ENCODE data around the gene IGFLR1. TPM values are rescaled to one million over a fixed set of nuclear protein-coding genes. Genes with fewer than 3 reads are reported as not detected.

IGFLR1 gene
- total and polyA plus RNA-seq, 9 of the 15 experiments (the other 6 are each of a cell fraction or from before 2014, with no cell fraction given) = 1.0 to 14.3 (median 4.6) TPM

DNA sequence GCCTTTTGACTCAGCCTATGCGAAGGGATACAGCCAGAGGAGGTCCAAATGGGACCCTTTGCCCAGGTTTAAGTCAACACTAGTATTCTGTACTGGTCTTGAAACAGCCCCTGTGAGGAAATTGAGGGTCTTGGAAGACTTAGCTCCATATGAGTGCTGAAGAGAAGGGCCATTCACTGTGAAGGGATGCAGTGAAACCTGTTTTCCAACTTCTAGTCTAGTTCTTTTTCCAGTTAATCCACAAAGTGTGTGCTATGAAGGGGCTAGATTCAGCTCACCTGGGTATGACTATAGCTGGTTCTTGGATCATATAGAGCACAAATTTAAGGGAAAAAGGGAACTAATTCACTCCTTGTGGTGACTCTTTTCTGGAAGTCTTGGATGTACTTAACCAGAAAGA lies 33.9 kb downstream of the IGFLR1 start:
- in situ Hi-C loops (cut with MboI) (no loop called here), intact Hi-C loops (cut with micrococcal nuclease) (no loop called here)
- 0% methylated on average over 1 of the region's 1 CpG for WGBS (ENCODE audit: insufficient coverage, low coverage, missing lambda C conversion rate)
- H3K36me3 ChIP-seq (ENCODE audit: control insufficient read depth, insufficient read depth, low read length) = no peaks in the 10 kb centered on the region
- ATAC-seq (no peak), FAIRE-seq (no peak), DNase-seq (ENCODE audit: extremely low read depth in 1 of 4, low spot score in 3 of 4) (no peak)
- ChIA-PET CTCF (ENCODE audit: low intra/inter-chr PET ratio) (no interaction called here), POLR2A (no interaction called here)
- no peaks in the 10 kb centered on the region for H4K20me1 ChIP-seq (replicated peaks; ENCODE audit: control insufficient read depth, insufficient read depth, low read length)
- peaks cover 0 to 5% of the 10 kb centered on the region in 2 experiments; a peak in 3 of 5 replicates for H3K4me1 ChIP-seq (replicated peaks in 1 of 2; ENCODE audit: control insufficient read depth in 2 of 2, insufficient read depth in 2 of 2, low read length in 2 of 2)
- H3K9me1 ChIP-seq (ENCODE audit: control insufficient read depth, insufficient read depth, low read length) = no peaks in the 10 kb centered on the region
- H3K27me3 ChIP-seq (ENCODE audit: control insufficient read depth in 2 of 2, insufficient read depth in 2 of 2, low read length in 2 of 2) = peaks cover 25 to 66% of the 10 kb centered on the region in 2 experiments
- H3K79me2 ChIP-seq (ENCODE audit: control insufficient read depth, insufficient read depth, low read length) = no peaks in the 10 kb centered on the region
- no TSS peak for BruUV-seq (replicated peaks)
- H3K9ac ChIP-seq (ENCODE audit: insufficient read depth in 1 of 2, low read depth in 2 of 2, low read length in 2 of 2) = no peak overlapping the region
- H2AFZ ChIP-seq (ENCODE audit: low read depth, low read length) = no peak overlapping the region
- H3K27ac ChIP-seq (ENCODE audit: extremely low read depth, low read depth, low read length) = no peak overlapping the region
- H3K4me2 ChIP-seq (ENCODE audit: insufficient read depth, low read length) = no peak overlapping the region
- H3K9me3 ChIP-seq (replicated peaks; ENCODE audit: control insufficient read depth, insufficient read depth, low read depth, low read length) = no peaks in the 10 kb centered on the region
- no peak overlapping the region for H3K4me3 ChIP-seq
- no peak for TF ChIP-seq PTRF (tag; IDR thresholded peaks at IDR 0.05)
- no peak for TF ChIP-seq RAD21 (CRISPR knock-in tag; conservative IDR thresholded peaks at IDR 0.05 in 1 of 2, IDR thresholded peaks at IDR 0.05 in 1 of 2)
- TF ChIP-seq SLC30A9 (CRISPR knock-in tag; IDR thresholded peaks at IDR 0.05) = no peak
- no peak for TF ChIP-seq RBM14 (IDR thresholded peaks at IDR 0.05; ENCODE audit: borderline replicate concordance, insufficient read depth, low read depth, low read length)
- TF ChIP-seq, protein P1, sequence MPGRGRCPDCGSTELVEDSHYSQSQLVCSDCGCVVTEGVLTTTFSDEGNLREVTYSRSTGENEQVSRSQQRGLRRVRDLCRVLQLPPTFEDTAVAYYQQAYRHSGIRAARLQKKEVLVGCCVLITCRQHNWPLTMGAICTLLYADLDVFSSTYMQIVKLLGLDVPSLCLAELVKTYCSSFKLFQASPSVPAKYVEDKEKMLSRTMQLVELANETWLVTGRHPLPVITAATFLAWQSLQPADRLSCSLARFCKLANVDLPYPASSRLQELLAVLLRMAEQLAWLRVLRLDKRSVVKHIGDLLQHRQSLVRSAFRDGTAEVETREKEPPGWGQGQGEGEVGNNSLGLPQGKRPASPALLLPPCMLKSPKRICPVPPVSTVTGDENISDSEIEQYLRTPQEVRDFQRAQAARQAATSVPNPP (IDR thresholded peaks at IDR 0.05; ENCODE audit: borderline replicate concordance, insufficient read depth, insufficient read length) = no peak
- TF ChIP-seq FOSL1 (tag; conservative IDR thresholded peaks at IDR 0.05) = no peak
- TF ChIP-seq, protein P2, sequence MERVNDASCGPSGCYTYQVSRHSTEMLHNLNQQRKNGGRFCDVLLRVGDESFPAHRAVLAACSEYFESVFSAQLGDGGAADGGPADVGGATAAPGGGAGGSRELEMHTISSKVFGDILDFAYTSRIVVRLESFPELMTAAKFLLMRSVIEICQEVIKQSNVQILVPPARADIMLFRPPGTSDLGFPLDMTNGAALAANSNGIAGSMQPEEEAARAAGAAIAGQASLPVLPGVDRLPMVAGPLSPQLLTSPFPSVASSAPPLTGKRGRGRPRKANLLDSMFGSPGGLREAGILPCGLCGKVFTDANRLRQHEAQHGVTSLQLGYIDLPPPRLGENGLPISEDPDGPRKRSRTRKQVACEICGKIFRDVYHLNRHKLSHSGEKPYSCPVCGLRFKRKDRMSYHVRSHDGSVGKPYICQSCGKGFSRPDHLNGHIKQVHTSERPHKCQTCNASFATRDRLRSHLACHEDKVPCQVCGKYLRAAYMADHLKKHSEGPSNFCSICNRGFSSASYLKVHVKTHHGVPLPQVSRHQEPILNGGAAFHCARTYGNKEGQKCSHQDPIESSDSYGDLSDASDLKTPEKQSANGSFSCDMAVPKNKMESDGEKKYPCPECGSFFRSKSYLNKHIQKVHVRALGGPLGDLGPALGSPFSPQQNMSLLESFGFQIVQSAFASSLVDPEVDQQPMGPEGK (CRISPR knock-in tag; IDR thresholded peaks at IDR 0.05; ENCODE audit: borderline replicate concordance) = no peak
- TF ChIP-seq TEAD4 (IDR thresholded peaks at IDR 0.05; ENCODE audit: low read length) = no peak
- no peak for TF ChIP-seq TEAD4 (CRISPR knock-in tag; IDR thresholded peaks at IDR 0.05; ENCODE audit: borderline replicate concordance)
- no peak for TF ChIP-seq SNIP1 (IDR thresholded peaks at IDR 0.05; ENCODE audit: low read depth)
- no peak for TF ChIP-seq SREBF1 (IDR thresholded peaks at IDR 0.05; ENCODE audit: borderline replicate concordance, low read depth, low read length)
- no peak for TF ChIP-seq ZNF263 (CRISPR knock-in tag; IDR thresholded peaks at IDR 0.05; ENCODE audit: borderline replicate concordance)
- TF ChIP-seq, protein P3, sequence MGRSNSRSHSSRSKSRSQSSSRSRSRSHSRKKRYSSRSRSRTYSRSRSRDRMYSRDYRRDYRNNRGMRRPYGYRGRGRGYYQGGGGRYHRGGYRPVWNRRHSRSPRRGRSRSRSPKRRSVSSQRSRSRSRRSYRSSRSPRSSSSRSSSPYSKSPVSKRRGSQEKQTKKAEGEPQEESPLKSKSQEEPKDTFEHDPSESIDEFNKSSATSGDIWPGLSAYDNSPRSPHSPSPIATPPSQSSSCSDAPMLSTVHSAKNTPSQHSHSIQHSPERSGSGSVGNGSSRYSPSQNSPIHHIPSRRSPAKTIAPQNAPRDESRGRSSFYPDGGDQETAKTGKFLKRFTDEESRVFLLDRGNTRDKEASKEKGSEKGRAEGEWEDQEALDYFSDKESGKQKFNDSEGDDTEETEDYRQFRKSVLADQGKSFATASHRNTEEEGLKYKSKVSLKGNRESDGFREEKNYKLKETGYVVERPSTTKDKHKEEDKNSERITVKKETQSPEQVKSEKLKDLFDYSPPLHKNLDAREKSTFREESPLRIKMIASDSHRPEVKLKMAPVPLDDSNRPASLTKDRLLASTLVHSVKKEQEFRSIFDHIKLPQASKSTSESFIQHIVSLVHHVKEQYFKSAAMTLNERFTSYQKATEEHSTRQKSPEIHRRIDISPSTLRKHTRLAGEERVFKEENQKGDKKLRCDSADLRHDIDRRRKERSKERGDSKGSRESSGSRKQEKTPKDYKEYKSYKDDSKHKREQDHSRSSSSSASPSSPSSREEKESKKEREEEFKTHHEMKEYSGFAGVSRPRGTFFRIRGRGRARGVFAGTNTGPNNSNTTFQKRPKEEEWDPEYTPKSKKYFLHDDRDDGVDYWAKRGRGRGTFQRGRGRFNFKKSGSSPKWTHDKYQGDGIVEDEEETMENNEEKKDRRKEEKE (IDR thresholded peaks at IDR 0.05; ENCODE audit: borderline replicate concordance in 1 of 2, control insufficient read depth in 1 of 2, low read depth in 2 of 2, low read length in 1 of 2) = no peak
- no peak for TF ChIP-seq ZNF174 (CRISPR knock-in tag; IDR thresholded peaks at IDR 0.05)
- no peak for TF ChIP-seq HNRNPLL (IDR thresholded peaks at IDR 0.05; ENCODE audit: low read depth, low read length, poor library complexity, severe bottlenecking)
- TF ChIP-seq CHCHD3 (CRISPR knock-in tag; IDR thresholded peaks at IDR 0.05) = no peak
- TF ChIP-seq NELFE (IDR thresholded peaks at IDR 0.05; ENCODE audit: insufficient read depth, insufficient read length) = no peak
